DMS 273 treated with DMSO at 0.1 percent for 48 hours (cell line): Measurements from ENCODE around the gene CDON.

ENCODE experiments used
- DNase-seq: peaks from one replicate; lab custom pipeline; 2025; lab: John Stamatoyannopoulos, UW

Gene CDON

GRCh38 chr11:126062679-126063506 lies at the start of gene CDON:
TSS of gene CDON (minus strand) at chr11:126062866. CDS start at chr11:126023476, 39,390 bp downstream.
- DNase-seq: peak; percentile 81

- no peak for DNase-seq
Measured at GRCh38 chr11:126111458-126112116, 48.9 kb upstream of the CDON start.

- DNase-seq: no peak
Measured at GRCh38 chr11:126109941-126110731, 47.5 kb upstream of the CDON start.

- DNase-seq: no peak
Measured at GRCh38 chr11:126106594-126107328, 44.1 kb upstream of the CDON start.

- DNase-seq: no peak
Measured at GRCh38 chr11:126105748-126106080, 43.0 kb upstream of the CDON start.

GRCh38 chr11:126105022-126105747 lies 42.5 kb upstream of the CDON start:
- DNase-seq: no peak

- peak; percentile 31 for DNase-seq
Measured at GRCh38 chr11:126104420-126104819, 41.8 kb upstream of the CDON start.

- no peak for DNase-seq
Measured at GRCh38 chr11:126103150-126103549, 40.5 kb upstream of the CDON start.

GRCh38 chr11:126102436-126102981 lies 39.8 kb upstream of the CDON start:
- peak; percentile 17 for DNase-seq

GRCh38 chr11:126101930-126102283 lies 39.2 kb upstream of the CDON start:
- DNase-seq: no peak

- DNase-seq: no peak
Measured at GRCh38 chr11:126101251-126101929, 38.7 kb upstream of the CDON start.

GRCh38 chr11:126100716-126101115 lies 38.0 kb upstream of the CDON start:
- no peak for DNase-seq

- no peak for DNase-seq
Measured at GRCh38 chr11:126098204-126098769, 35.6 kb upstream of the CDON start.

GRCh38 chr11:126095745-126096144 lies 33.1 kb upstream of the CDON start:
- DNase-seq: no peak

- no peak for DNase-seq
Measured at GRCh38 chr11:126090452-126090851, 27.8 kb upstream of the CDON start.

- DNase-seq: no peak
Measured at GRCh38 chr11:126088999-126089398, 26.3 kb upstream of the CDON start.

GRCh38 chr11:126086248-126086647 lies 23.6 kb upstream of the CDON start:
- no peak for DNase-seq

- no peak for DNase-seq
Measured at GRCh38 chr11:126084608-126084912, 21.9 kb upstream of the CDON start.

- no peak for DNase-seq
Measured at GRCh38 chr11:126083829-126084607, 21.4 kb upstream of the CDON start.
